AG08395 (cell line): ENCODE data around the gene TTYH1.
A peak's percentile ranks its signal among the peaks of the same experiment; 100 is the strongest.
"Not testable (repeated sequence)": the region's sequence is repeated elsewhere in the genome, so short reads cannot be mapped to it uniquely, and the experiment has no call there.

Experiments used
- DNase-seq: peaks from one replicate; pipeline ENCODE4 v3.0.0; 2012; ENCODE audit warnings: mixed read lengths, low spot score

The TTYH1 gene

DNA sequence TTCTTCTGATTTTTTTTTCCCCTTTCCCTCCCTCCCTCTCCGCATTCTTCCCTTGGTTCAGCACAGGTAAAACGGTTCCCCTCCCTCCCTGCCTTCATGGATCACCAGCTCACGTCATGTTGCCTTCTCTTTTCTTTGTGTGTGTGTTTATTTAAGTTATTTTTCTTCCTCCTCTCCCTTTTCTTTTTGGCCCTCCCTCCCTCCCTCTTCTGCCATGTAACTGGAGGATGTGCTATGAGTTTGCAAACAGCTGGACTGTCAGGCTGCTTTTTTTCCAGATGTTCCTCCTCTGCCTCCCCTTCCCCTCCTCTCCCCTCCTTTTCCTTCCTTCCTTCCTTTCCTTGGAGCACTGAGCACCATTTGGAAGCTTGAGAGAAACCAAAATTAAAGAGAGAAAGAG, 46.3 kb downstream of the TTYH1 start:
- DNase-seq: no peak

DNA sequence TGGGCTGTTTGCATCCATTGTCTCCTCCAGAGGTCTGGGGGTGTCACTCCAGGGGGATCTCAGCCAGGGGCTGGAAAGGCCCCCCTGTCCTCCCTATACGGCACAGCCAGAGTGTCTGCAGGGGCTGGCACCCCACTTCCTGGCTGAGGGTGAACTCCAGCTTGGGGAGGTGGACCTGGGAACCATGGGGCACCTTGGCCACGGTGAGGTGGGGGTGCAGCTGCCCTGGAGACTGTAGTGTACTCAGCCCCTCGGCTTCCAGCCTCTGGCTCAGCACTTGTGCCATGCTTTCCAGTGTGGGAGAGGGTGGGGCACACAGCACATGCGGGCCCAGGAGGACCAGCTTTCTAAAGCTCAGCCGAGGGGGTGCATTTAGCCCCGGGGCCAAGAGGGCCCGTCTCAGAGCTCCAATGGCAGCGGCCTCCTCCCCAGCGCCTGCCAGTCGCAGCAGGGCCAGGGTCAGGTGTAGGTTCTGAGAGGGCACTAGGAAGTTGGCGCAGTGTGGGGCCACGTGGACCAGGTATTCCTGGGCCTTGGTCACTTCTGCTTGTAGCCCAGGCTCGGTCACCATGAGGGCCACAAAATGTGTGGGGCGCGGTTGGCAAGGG, 46.9 kb downstream of the TTYH1 start:
- DNase-seq: no peak

DNA sequence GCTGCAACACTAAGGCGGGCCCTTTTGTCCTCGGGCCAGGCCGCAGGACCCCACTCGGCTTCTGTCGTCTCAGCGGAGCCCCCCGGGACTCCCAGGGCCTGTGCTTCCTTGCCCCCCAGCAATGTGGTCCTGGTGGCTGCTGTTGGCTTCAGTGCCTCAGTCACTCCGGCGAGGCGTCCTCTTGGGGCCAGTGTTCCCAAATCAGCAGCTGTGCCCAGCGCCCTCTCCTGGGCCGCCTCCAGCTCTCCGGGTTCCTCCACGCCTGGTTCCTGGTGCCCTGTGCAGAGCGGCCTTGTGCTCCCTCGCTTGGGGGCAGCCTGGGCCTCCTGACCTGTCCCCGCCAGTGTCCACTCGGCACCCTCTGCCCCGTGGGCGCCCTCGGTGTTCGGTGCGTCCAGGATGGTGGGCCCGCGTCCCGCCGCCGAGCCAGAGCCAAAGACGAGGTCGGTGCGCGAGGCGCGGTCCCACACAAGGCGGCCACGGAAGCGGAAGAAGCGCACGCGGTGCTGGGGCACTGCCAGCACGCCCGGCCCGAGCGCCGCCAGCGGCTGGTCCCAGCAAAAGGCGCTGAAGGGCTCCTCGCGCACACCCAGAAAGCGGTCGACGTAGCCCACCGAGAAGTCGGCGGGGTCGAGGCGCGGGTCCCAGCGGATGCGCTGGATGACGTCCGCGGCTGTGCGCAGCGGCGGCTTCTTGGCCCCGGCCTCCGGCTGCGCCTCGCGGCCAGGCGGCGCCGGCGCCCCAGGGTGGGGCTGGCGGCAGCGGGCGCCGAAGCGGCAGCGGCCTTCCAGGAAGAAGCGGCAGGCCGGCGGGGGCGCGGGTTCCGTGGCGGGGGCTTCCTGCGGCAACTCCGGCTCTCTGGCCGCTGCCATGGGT, 47.6 kb downstream of the TTYH1 start:
- peak; percentile 61 for DNase-seq

DNA sequence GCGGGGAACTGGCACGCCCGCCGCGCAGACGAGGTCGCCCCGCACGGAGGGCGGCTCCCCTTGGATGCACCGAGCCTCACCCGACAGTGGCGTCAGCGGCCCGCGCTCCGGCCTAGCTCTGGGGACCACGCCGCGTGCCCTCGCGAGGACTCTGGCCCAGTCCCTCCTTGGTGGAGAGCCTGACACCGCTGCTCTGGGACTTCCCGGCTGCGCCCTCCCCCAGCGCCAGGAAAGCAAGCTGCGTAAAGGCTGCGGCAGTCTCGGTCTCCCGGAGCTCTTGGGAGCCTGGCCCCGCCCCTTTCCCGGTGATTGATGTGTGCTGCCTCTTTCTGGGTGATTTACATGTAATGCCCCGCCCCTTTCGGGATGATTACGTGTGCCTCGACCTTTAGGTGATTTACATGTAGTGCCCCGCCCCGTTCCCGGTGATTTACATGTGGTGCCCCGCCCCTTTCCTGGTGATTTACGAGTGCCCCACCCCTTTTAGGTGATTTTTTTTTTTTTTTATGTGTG, 48.3 kb downstream of the TTYH1 start, which contains the start of gene LENG9:
LENG9 (minus strand) TSS at position 248 of the 513 bp plus-strand sequence. CDS start 252 bp downstream, outside the sequence.
- peak; percentile 88 for DNase-seq

DNA sequence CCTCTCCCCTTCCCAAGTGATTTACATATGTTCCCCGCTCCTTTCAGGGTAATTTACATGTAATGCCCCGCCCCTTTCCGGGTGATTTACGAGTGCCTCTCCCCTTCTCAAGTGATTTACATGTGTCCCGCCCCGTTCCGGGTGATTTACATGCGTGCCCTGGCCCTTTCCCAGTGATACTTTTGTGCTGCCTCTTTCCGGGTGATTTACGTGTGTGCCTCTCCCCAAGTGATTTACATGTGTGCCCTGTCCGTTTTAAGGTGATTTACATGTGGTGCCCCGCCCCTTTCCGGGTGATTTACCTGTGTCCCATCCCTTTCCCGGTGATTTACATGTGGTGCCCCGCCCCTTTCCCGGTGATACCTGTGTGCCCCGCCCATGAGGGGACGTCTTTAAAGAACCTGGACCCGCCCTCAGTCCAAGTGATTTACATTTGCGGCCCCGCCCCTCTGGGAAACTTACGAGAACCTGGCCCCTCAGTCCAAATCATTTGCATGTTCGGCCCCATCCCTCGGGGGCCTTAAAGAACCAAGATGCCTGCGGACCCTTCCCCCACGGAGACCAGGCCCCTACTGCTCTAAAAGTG, 48.9 kb downstream of the TTYH1 start:
- no peak for DNase-seq

DNA sequence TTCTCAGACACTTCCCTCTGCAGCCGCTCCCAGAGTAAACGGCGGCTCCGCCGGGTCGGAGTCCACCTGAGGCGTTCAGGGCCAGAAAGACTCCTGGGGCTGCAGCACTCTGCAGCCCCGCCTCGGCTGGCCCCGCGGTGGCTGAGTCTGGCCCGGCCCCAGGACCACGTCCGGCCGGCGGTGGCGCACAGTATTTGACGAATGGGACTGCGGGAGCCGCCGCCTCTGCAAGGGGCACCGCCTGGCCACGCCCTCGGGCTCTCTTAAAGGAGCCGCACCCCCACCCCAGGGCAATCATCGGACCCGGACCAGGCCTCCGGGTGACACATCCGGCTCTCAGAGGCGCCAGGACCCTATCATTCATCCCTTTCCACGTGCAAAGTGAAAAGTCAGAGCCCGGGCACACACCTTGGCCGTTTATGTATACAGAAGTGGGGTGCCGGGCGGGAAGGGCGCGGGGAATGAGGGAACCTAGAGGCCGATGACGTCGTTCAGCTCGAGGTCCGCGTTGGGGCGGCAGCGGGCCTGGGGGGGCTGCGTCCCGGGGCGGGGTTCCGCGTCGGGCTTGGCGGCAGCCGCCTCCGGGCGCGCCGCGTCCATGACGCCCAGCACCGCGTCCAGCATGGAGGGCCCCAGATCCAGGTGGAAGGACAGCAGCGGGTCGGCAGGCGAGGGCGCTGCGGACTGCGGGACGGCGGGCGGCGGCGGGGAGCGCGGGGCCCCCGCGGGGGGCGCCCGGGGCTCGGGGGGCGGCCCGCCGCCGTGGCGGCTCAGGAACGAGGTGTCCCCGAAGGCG, 49.6 kb downstream of the TTYH1 start:
- peak; percentile 85 for DNase-seq

DNA sequence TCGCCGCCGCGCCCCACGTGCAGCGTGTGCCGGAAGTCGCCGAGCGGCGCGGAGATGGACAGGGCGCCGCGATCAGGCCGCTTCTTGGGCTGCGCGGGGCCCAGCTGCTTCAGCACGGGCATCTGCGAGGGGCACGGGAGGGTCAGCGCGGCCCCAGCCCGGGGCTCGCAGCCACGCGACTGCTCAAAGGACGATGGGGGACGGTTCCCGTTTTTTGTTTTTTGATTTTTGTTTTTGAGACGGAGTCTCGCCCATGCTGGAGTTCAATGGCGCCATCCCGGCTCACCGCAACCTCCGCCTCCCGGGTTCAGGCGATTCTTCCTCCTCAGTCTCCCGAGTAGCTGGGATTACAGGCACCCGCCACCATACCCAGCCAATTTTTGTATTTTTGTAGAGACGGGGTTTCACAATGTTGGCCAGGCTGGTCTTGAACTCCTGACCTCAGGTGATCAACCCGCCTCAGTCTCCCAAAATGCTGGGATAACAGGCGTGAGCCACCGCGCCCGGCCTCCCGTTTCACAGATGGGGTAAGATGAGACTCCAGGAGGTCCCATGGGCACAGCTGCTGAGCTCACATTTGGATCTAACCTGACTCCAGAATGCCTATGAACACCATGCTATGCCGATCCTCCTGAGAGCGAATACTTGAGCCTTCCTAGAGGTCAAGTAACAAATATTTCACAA, 50.3 kb downstream of the TTYH1 start:
- DNase-seq: no peak

DNA sequence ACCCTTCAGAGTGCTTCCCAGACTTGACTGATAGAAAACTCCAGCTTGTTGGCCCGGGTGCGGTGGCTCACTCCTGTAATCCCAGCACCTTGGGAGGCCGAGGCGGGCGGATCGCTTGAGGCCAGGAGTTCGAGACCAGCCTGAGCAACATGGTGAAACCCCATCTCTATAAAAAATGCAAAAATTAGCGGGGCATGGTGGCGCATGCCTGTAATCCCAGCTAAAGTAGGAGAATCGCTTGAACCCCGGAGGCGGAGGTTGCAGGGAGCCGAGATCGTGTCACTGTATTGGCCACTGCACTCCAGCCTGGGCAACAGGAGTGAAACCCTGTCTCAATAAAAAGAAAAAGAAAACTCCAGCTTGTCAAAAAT, 50.8 kb downstream of the TTYH1 start:
- DNase-seq: not testable (repeated sequence)

DNA sequence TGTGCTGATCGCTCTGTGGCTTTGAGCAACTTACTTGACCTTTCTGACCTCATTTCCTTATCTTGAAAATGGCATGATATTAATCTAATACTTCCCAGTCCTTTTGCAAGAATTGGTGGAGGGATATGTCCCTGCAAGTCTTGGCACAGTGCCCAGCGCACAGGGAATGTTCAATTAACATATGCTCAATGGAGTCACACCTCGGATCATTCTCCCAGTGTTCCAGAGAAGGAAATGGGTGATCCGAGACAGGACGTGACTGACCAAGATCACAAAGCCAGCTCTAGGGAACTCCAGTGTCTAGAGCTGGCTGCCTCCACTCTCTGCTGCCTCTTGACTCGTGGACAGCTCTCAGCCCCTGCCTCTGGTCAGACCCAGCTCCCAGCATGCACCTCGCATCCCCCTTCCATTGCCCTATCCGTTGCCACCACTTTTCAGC, 54.3 kb downstream of the TTYH1 start:
- DNase-seq: no peak

DNA sequence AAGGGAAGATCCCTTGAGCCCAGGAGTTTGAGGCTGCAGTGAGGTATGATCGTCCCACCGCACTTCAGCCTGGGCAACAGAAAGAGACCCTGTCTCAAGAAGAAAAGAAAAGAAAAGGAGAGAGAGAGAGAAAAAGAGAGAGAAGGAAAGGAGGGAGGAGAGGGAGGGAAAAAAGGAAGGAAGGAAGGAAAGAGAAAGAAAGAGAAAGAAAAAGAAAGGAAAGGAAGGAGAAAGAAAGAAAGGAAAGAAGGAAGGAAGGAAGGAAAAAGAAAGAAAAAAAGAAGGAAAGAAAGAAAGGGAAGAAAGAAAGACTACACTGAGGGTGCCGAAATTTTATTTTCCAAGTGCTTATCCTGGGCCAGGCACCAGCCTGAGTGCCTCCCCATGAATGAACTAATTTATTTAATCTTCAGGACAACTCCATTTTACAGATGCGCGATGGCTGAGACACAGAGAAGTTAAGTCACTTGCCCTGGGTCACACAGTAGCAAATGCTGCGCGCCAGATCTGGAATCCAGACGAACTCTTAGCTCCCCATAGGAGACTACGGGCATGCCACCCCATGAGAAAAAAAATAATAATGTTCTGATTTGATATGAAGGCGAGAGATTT, 55.1 kb downstream of the TTYH1 start:
- DNase-seq: no peak

DNA sequence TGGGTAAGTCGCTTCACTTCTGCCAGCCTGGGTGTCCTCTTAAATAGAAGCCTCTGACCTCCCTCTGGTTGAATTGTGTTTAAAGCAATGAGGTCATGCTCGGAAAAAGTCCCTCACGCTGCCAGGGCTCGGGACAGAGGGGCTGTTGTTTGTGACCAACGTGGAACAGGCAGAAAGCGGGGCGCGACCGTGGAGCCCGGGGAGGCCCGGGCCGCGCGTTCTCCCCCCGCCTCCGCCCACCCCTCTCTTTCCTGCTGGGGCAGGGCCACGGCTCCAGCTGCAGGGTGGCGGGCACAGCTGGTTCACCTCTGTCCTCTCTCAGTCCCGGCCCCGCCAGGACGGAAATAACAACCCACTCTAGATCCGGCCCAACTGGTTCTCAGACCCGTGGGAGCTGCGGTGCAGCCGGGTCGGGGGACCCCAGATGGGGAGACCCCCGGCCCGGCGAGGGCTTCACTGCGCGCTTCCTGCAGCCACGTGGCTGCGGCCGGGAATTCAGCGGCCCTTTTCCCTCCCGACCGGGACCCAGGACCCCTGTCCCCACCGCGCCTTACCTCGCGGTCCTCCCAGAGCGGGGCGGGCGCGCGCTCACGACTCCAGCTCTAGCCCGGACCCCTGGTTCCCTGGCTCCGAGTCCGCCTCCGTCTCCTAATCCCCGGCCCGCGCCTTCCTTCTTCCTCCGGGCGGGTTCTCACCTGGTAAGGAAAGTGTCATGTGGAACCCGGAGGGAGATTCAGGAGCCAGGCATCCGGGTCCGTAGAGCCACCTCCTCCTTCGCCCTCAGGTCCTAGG, 55.9 kb downstream of the TTYH1 start:
- peak; percentile 15 for DNase-seq

DNA sequence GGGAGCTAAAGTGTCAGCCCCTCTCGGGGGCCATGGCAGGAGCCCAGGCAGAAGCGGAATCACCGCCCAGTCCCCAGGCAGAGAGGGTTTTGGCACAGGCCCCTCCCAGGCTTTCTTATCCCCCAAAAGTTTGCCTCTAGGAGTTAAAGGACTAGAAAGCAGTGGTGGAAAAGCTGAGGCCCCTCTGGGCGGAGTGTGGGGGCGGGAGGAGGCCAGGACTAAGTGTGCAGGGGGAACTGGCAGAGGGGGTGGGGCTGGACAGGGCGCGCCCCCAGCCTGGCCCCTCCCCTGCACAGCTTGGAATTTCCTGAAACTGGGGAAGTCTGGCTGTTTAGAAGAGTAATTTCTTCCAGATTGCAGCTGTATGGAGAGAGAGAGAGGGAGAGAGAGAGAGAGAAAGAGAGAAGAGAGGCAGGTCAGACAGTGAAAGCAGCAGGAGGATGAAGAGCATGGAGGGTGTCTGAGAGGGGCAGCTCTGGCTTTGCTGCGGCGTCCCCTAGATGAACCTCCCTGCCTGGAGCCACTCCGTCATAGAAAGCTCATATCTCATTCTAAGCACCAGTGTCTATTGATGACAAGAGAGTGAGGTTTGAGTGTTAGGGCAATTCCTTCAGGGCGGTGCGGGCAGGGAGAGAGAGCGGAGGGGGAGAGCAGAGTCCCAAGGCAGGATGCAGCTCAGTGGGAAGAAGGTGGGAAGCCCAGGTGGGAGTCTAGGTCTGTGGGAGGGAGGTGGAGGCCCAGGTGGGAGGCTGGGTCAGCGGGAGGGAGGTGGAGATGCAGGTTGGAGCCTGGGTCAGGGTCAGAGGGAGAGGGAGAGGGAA, 58.0 kb downstream of the TTYH1 start, which contains the start of gene CDC42EP5:
CDC42EP5 (minus strand) TSS at position 226 of the 821 bp plus-strand sequence. CDS start 7,749 bp downstream, outside the sequence.
- DNase-seq: peak; percentile 95

DNA sequence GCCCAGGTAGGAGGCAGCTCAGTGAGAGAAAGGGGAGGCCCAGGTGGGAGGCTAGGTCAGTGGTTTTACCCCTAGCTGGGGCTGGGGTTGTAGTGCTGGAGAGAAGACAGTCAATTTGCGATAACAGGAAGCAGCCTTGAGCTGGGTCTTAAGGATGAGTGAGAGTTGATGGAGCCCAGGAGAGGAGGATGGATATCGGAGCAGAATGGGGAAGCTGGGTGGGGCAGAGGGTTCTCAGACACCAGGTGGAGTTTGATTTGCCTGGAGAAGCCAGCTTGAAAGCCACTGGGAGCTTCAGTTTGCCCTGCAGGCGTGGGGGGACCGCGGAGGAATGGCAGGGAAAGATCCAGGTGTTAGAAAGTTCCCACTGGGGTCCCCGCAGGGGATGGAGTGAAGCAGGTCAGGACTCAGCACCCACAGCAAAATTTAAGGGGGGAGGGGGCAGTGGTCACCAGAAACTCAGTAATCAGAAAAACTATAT, 58.7 kb downstream of the TTYH1 start:
- DNase-seq: no peak

DNA sequence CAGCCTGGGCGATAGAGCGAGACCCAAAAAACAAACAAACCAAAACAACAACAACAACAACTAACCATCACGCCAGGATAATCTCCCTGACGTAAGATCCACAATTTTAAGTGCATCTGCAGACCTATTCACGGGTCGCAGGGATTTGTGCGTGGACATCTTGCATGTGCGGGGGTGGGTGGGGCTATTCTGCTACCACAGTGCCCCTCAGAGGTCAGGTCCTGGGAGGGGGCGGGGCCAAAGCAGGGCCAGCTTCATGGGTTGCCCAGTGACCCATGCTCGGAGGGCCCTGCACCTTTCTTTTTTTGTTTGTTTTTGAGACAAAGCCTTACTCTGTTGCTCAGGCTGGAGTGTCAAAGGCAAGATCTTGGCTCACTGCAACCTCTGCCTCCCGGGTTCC, 60.4 kb downstream of the TTYH1 start:
- DNase-seq: no peak

DNA sequence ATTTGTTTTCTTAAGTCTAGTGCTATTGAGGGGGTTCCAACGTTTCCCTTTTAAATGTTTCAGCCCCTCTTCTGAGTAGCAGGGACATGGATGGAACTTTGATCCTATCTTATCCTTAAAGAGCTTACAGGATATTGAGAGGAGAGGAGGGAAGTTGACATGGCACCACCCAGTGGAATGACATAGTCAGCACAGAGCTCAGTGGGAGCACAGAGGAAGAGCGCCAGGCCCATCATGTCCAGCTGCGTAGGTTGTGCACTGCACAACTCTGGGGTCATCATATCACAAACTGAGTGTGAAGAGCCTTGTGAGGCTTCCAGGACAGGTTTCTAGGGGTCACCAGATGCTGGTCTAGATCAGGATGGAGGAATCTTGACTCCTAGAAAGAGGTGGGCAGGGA, 62.4 kb downstream of the TTYH1 start:
- no peak for DNase-seq

DNA sequence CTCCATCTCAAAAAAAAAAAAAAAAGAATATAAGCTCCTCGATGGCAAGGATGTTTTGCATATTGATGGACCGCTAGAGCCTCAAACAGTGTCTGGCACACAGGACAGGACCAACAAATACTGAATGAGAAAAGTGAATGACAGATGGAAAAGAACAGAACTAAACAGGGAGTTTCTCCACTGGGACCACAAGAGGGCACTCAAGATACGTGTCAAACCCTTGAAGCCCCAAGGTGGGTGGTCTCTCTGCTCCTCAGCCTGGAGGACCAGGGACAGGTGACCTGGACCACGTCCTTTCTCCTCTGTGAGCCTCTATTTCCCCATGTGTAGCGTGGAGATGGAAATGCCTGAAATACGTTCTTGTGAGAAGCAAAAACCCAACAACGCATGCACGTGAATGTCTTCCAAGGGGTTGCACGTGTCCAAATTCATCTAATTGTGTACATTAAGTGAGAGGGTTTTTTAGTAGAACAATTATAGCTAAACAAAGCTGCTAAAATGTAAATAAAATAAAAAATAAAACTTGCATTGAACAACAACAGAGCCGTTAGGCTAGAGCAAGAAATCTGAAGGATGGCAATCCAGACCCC, 63.5 kb downstream of the TTYH1 start:
- DNase-seq: peak; percentile 42

DNA sequence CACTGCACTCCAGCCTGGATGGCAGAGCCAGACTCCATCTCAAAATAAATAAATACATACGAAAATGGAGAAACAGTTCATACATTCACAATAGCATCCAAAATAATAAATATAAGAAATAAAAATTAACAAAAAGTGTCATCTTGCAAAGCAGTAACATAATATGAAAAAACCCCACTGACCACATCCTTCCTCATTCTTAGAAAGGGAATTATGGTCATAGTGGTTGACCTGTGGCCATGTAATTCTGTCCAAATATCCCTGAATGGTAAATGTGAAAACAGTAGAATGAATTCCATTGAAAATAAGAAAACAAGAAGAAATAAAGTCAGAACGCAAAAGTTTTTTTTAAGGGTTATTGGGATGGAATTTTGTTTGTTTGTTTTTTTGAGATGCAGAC, 64.8 kb downstream of the TTYH1 start:
- DNase-seq: no peak

DNA sequence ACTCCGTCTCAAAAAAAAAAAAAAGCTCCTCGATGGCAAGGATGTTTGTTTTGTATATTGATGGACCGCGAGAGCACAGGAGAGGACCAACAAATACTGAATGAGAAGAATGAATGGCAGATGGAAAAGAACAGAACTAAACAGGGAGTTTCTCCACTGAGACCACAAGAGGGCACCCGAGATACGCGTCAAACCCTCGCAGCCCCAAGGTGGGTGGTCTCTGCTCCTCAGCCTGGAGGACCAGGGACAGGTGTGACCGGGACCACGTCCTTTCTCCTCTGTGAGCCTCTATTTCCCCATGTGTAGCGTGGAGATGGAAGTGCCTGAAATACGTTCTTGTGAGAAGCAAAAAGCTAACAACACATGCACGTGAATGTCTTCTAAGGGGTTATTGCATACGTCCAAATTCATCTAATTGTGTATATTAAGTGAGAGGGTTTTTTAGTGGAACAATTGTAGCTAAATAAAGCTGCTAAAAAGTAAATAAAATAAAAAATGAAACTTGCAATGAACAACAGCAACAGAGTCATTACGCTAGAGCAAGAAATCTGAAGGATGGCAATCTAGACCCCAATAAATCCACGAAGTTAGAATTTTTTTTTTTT, 66.2 kb downstream of the TTYH1 start:
- peak; percentile 37 for DNase-seq
